ENCODE results near the gene NRG4.

- TF ChIP-seq CTCF (IDR thresholded peaks at IDR 0.05) (no peak), POLR2A (IDR thresholded peaks at IDR 0.05) (no peak)
These were observed 19.8 kb upstream of the NRG4 start for GRCh38 chr15:76032046-76032445.
